A549 (cell line): ENCODE data around the gene FAM53B. TPM values are rescaled to one million over a fixed set of nuclear protein-coding genes. Genes with fewer than 3 reads are reported as not detected.

Experiments
- ATAC-seq, 2 experiments: fragments of 200-7000 bp in 1 of 2; fragments of >200 bp in 1 of 2; cut with Nextera tagmentation in 1 of 2; cut with Tn5 transposase in 1 of 2; 3 replicates each; pipeline versions ENCODE4 v1.8.0 to v1.9.1; 2018 to 2020; ENCODE audit warnings: mild to moderate bottlenecking in 1 of 2, moderate library complexity in 1 of 2
- CTCF ChIA-PET: fragments of 300-600 bp; sonication (Branson Sonifier 250); formaldehyde crosslinking; extraction: SDS; loops from one replicate; lab custom pipeline; 2021; ENCODE audit warnings: antibody characterized with exemption, inconsistent platforms; lab: Yijun Ruan, JAX
- POLR2A ChIA-PET: fragments of 350-600 bp; formaldehyde crosslinking; extraction: SDS; loops from one replicate; lab custom pipeline; 2021; ENCODE audit warnings: antibody characterized with exemption, inconsistent platforms; lab: Yijun Ruan, JAX
- DNase-seq, 2 experiments: peaks; one replicate each; pipeline versions ENCODE4 v3.0.0 to v3.0.0-alpha.2; 2011 to 2016; ENCODE audit warnings: low read depth in 1 of 2, low spot score in 1 of 2
- FAIRE-seq: peaks from 2 replicates; lab custom pipeline; 2011; peaks lifted over from hg19 to GRCh38; lab: Jason Lieb, UNC
- H3K27ac ChIP-seq, 2 experiments: fragments of >200 bp; sonication (Bioruptor Twin); formaldehyde crosslinking; 3 replicates each; pipeline ENCODE4 v1.5.1; 2016 to 2017
- H3K4me1 ChIP-seq: fragments of >200 bp; sonication (Bioruptor Twin); formaldehyde crosslinking; 3 replicates; pipeline ENCODE4 v1.6.1; 2016
- H3K4me2 ChIP-seq: fragments of >200 bp; sonication (Bioruptor Twin); formaldehyde crosslinking; 3 replicates; pipeline ENCODE4 v1.6.1; 2016
- H3K4me3 ChIP-seq: fragments of >200 bp; sonication (Bioruptor Twin); formaldehyde crosslinking; 3 replicates; pipeline ENCODE4 v1.5.1; 2016
- H3K9me3 ChIP-seq: fragments of >200 bp; sonication (Bioruptor Twin); formaldehyde crosslinking; 3 replicates; pipeline ENCODE4 v1.6.1; 2016
- CBX8 ChIP-seq: fragments of 200-600 bp; sonication (generic); IDR thresholded peaks from 2 replicates; pipeline ENCODE4 v1.6.1; 2016
- CEBPB ChIP-seq, 2 experiments: fragments of >200 bp in 1 of 2; sonication (Bioruptor Twin) in 1 of 2; formaldehyde crosslinking in 1 of 2; IDR thresholded peaks; 2 replicates each; pipeline ENCODE4 v1.6.1; 2012 to 2016
- CTCF ChIP-seq: fragments of >200 bp; sonication (Bioruptor Twin); formaldehyde crosslinking; IDR thresholded peaks from 3 replicates; pipeline ENCODE4 v1.5.1; 2016
- EHMT2 ChIP-seq: fragments of 200-600 bp; sonication (generic); IDR thresholded peaks from 2 replicates; pipeline ENCODE4 v1.6.1; 2016; ENCODE audit warnings: antibody characterized with exemption, low read depth, mild to moderate bottlenecking, moderate library complexity
- FOSL2 ChIP-seq, 2 experiments: fragments of 450-650 bp in 1 of 2; fragments of >200 bp in 1 of 2; sonication (Bioruptor Twin) in 1 of 2; formaldehyde crosslinking; IDR thresholded peaks; 2 replicates each; pipeline versions ENCODE4 v1.5.0 to v1.6.1; 2016 to 2020; ENCODE audit warnings: mild to moderate bottlenecking in 1 of 2, moderate library complexity in 1 of 2
- FOXS1 ChIP-seq: fragments of 250-450 bp; sonication (Bioruptor Pico); IDR thresholded peaks from 2 replicates; pipeline ENCODE4 v1.5.0; 2020; ENCODE audit warnings: mild to moderate bottlenecking, moderate library complexity
- GATA3 ChIP-seq: IDR thresholded peaks from 2 replicates; pipeline ENCODE4 v1.6.1; 2012; ENCODE audit warnings: borderline replicate concordance
- HDAC2 ChIP-seq: fragments of 200-600 bp; sonication (generic); IDR thresholded peaks from 2 replicates; pipeline ENCODE4 v1.6.1; 2016
- HEYL ChIP-seq: fragments of 250-450 bp; sonication (Bioruptor Pico); IDR thresholded peaks from 2 replicates; pipeline ENCODE4 v1.8.0; 2021; ENCODE audit warnings: mild to moderate bottlenecking, moderate library complexity
- HOXA7 ChIP-seq: fragments of 250-450 bp; sonication (Bioruptor Pico); IDR thresholded peaks from 2 replicates; pipeline ENCODE4 v1.5.0; 2020; ENCODE audit warnings: mild to moderate bottlenecking, moderate library complexity
- HOXB5 ChIP-seq: fragments of 250-450 bp; sonication (Bioruptor Pico); IDR thresholded peaks from 2 replicates; pipeline ENCODE4 v1.5.0; 2020; ENCODE audit warnings: mild to moderate bottlenecking, moderate library complexity
- JUN ChIP-seq, 2 experiments: fragments of >200 bp; sonication (Bioruptor Twin); formaldehyde crosslinking; IDR thresholded peaks; 2 replicates in 1 of 2; 3 replicates in 1 of 2; pipeline ENCODE4 v1.6.1; 2016 to 2017
- KDM1A ChIP-seq: fragments of 200-600 bp; sonication (generic); IDR thresholded peaks from 2 replicates; pipeline ENCODE4 v1.6.1; 2016; ENCODE audit warnings: low read depth, mild to moderate bottlenecking
- MAFK ChIP-seq: fragments of 450-650 bp; IDR thresholded peaks from 2 replicates; pipeline ENCODE4 v1.6.1; 2014; ENCODE audit not compliant: partially characterized antibody
- NPAS2 ChIP-seq: fragments of 250-450 bp; sonication (Bioruptor Pico); IDR thresholded peaks from 2 replicates; pipeline ENCODE4 v1.8.0; 2022; ENCODE audit warnings: mild to moderate bottlenecking, moderate library complexity, borderline replicate concordance
- NR3C1 ChIP-seq: fragments of >200 bp; sonication (Bioruptor Twin); formaldehyde crosslinking; IDR thresholded peaks from 3 replicates; pipeline ENCODE4 v1.6.1; 2017
- POLR2A ChIP-seq: IDR thresholded peaks from 2 replicates; pipeline ENCODE4 v1.6.1; 2012; ENCODE audit warnings: mild to moderate bottlenecking, low read length
- RARB ChIP-seq: fragments of 250-450 bp; sonication (Bioruptor Pico); IDR thresholded peaks from 2 replicates; pipeline ENCODE4 v1.8.0; 2021; ENCODE audit warnings: mild to moderate bottlenecking, moderate library complexity
- RCOR1 ChIP-seq: fragments of 150-350 bp; IDR thresholded peaks from 2 replicates; pipeline ENCODE4 v1.6.1; 2014; ENCODE audit warnings: antibody characterized with exemption, low read length, low read depth
- SMC3 ChIP-seq: fragments of >200 bp; sonication (Bioruptor Twin); formaldehyde crosslinking; IDR thresholded peaks from 3 replicates; pipeline ENCODE4 v1.6.1; 2018; ENCODE audit warnings: inconsistent platforms
- TFCP2L1 ChIP-seq: fragments of 250-450 bp; sonication (Bioruptor Pico); IDR thresholded peaks from 2 replicates; pipeline ENCODE4 v1.5.0; 2021; ENCODE audit warnings: mild to moderate bottlenecking
- ZC3H11A ChIP-seq: fragments of 450-650 bp; IDR thresholded peaks from 2 replicates; pipeline ENCODE4 v1.6.1; 2014; ENCODE audit warnings: antibody characterized with exemption, mild to moderate bottlenecking
- ZFP36 ChIP-seq: fragments of 450-650 bp; IDR thresholded peaks from 2 replicates; pipeline ENCODE4 v1.6.1; 2014; ENCODE audit warnings: borderline replicate concordance; ENCODE audit not compliant: partially characterized antibody
- ZSCAN20 ChIP-seq: fragments of 250-450 bp; sonication (Bioruptor Pico); IDR thresholded peaks from 2 replicates; pipeline ENCODE4 v1.8.0; 2022; ENCODE audit warnings: mild to moderate bottlenecking, moderate library complexity
- WGBS: methylation state at CpG from one replicate; pipeline ENCODE4 v1.1.6; 2017; ENCODE audit errors: missing lambda C conversion rate; 5-methylcytosine and 5-hydroxymethylcytosine counted together
- polyA plus RNA-seq, 4 experiments: library from polyadenylated mRNA; depleted of rRNA in 3 of 4; stranded (reverse); fragments of >200 nt; fragmentation: RNase III in 1 of 4; extraction: RNeasy Plus Mini Kit Qiagen cat#74134 plus additional on column Dnase treatment in 1 of 4; gene quantifications; 2 replicates in 3 of 4; 3 replicates in 1 of 4; pipeline ENCODE4 v1.2.3, GENCODE V29; 2011 to 2017
- TF ChIP-seq, protein P1 (sequence below): fragments of >200 bp; sonication (Bioruptor Twin); formaldehyde crosslinking; IDR thresholded peaks from 2 replicates; pipeline ENCODE4 v1.6.1; 2016
- TF ChIP-seq, protein P2 (sequence below): IDR thresholded peaks from 2 replicates; pipeline ENCODE4 v1.6.1; 2012
- TF ChIP-seq, protein P3 (sequence below): fragments of 150-350 bp; IDR thresholded peaks from 2 replicates; pipeline ENCODE4 v1.6.1; 2014; ENCODE audit warnings: low read depth, mild to moderate bottlenecking, low read length

The FAM53B gene
- polyA plus RNA-seq, 2 of the 4 experiments (the other 2 are of a cell fraction): 5.1 to 8.5 TPM

GRCh38 chr10:124740369-124741280 is 3.6 kb downstream of the FAM53B start:
- DNase-seq: no peak
- TF ChIP-seq HDAC2: no peak
- TF ChIP-seq, protein P1, sequence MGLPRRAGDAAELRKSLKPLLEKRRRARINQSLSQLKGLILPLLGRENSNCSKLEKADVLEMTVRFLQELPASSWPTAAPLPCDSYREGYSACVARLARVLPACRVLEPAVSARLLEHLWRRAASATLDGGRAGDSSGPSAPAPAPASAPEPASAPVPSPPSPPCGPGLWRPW: no peak
- no peak for TF ChIP-seq GATA3
- TF ChIP-seq MAFK: peak; percentile 23
- ChIA-PET CTCF (interaction anchor here (0.7 to 6.8 kb wide), 22 partner anchors 9 to 746 kb away, joined by 3 to 96 read pairs (median 4); no protein-coding TSS in a partner anchor), POLR2A (interaction anchor here (1.0 to 1.1 kb wide), 2 partner anchors 210 to 323 kb away, joined by 3 to 5 read pairs; no protein-coding TSS in a partner anchor)
- H3K4me3 ChIP-seq: no peak overlapping the region
- 72% methylated on average over 18 of the region's 18 CpGs for WGBS
- H3K4me2 ChIP-seq: 0 out of 3 replicates have a peak overlapping the region, but pooled peaks have one; percentile 13
- no peaks in the 10 kb centered on the region for H3K9me3 ChIP-seq
- H3K27ac ChIP-seq: no peak overlapping the region
- FAIRE-seq: no peak
- ATAC-seq: no peak
- peaks cover 46% of the 10 kb centered on the region for H3K4me1 ChIP-seq

- Histone ChIP-seq H3K4me1 (peaks cover 40% of the 10 kb centered on the region), H3K4me3 (no peak overlapping the region), H3K9me3 (no peaks in the 10 kb centered on the region), H3K4me2 (no peak overlapping the region), H3K27ac (no peak overlapping the region)
- ChIA-PET CTCF (interaction anchor here (0.6 to 6.8 kb wide), 6 partner anchors 18 to 212 kb away, joined by 3 to 96 read pairs (median 8); no protein-coding TSS in a partner anchor), POLR2A (no interaction called here)
- ATAC-seq (no peak), FAIRE-seq (no peak), DNase-seq (no peak)
- TF ChIP-seq NR3C1 (no peak), ZC3H11A (no peak), POLR2A (no peak), FOSL2 (IDR thresholded peaks at IDR 0.05) (no peak), FOSL2 (CRISPR knock-in tag; IDR thresholded peaks at IDR 0.05) (no peak), ZSCAN20 (CRISPR knock-in tag) (no peak), NPAS2 (no peak), EHMT2 (no peak), SMC3 (no peak), CBX8 (no peak), HOXA7 (CRISPR knock-in tag) (no peak), CEBPB (IDR thresholded peaks at IDR 0.05) (no peak), JUN (IDR thresholded peaks at IDR 0.05) (no peak), KDM1A (no peak), FOXS1 (CRISPR knock-in tag) (no peak)
- TF ChIP-seq, protein P2, sequence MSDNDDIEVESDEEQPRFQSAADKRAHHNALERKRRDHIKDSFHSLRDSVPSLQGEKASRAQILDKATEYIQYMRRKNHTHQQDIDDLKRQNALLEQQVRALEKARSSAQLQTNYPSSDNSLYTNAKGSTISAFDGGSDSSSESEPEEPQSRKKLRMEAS: no peak
- TF ChIP-seq, protein P3, sequence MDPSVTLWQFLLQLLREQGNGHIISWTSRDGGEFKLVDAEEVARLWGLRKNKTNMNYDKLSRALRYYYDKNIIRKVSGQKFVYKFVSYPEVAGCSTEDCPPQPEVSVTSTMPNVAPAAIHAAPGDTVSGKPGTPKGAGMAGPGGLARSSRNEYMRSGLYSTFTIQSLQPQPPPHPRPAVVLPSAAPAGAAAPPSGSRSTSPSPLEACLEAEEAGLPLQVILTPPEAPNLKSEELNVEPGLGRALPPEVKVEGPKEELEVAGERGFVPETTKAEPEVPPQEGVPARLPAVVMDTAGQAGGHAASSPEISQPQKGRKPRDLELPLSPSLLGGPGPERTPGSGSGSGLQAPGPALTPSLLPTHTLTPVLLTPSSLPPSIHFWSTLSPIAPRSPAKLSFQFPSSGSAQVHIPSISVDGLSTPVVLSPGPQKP: no peak
- 87% methylated on average over 7 of the region's 7 CpGs for WGBS
Measured at GRCh38 chr10:124739986-124740368, 4.2 kb downstream of the FAM53B start.

- peaks cover 37% of the 10 kb centered on the region for H3K4me1 ChIP-seq
- no peak for ATAC-seq
- H3K4me2 ChIP-seq: no peak overlapping the region
- WGBS: 81% methylated on average over 13 of the region's 13 CpGs
- H3K27ac ChIP-seq: no peak overlapping the region
- ChIA-PET CTCF (interaction anchor here (0.6 to 6.8 kb wide), 7 partner anchors 17 to 211 kb away, joined by 3 to 96 read pairs (median 4); no protein-coding TSS in a partner anchor), POLR2A (no interaction called here)
- DNase-seq: no peak
- no peak overlapping the region for H3K4me3 ChIP-seq
- FAIRE-seq: no peak
- H3K9me3 ChIP-seq: no peaks in the 10 kb centered on the region
- no peak for TF ChIP-seq JUN (IDR thresholded peaks at IDR 0.05)
- no peak for TF ChIP-seq TFCP2L1 (CRISPR knock-in tag)
- no peak for TF ChIP-seq EHMT2
- TF ChIP-seq ZSCAN20 (CRISPR knock-in tag): no peak
- TF ChIP-seq GATA3: no peak
- no peak for TF ChIP-seq RCOR1
- no peak for TF ChIP-seq RARB (CRISPR knock-in tag)
- TF ChIP-seq HDAC2: no peak
- TF ChIP-seq HOXB5 (CRISPR knock-in tag): no peak
- no peak for TF ChIP-seq FOXS1 (CRISPR knock-in tag)
- TF ChIP-seq SMC3: no peak
- TF ChIP-seq HEYL (CRISPR knock-in tag): no peak
- no peak for TF ChIP-seq ZFP36
- no peak for TF ChIP-seq CTCF
Measured at GRCh38 chr10:124739119-124739921, 4.9 kb downstream of the FAM53B start.
